H9 (cell line): Measurements from ENCODE around the gene MBD5. TPM values are rescaled to one million over a fixed set of nuclear protein-coding genes. Genes with fewer than 3 reads are reported as not detected.

Source experiments
- DNase-seq: peaks from one replicate; pipeline ENCODE4 v3.0.0-alpha.2; 2017
- H2AFZ ChIP-seq: one replicate; pipeline ENCODE4 v1.6.1; 2013; ENCODE audit warnings: mild to moderate bottlenecking, low read length, control low read depth, moderate library complexity
- H2AK5ac ChIP-seq: 2 replicates; pipeline ENCODE4 v1.6.1; 2013; ENCODE audit warnings: low read length, control low read depth, mixed read lengths; ENCODE audit not compliant: insufficient read length
- H2BK120ac ChIP-seq: one replicate; pipeline ENCODE4 v1.6.1; 2013; ENCODE audit warnings: low read depth, mild to moderate bottlenecking, low read length, control low read depth, inconsistent platforms; ENCODE audit not compliant: poor library complexity, severe bottlenecking
- H2BK12ac ChIP-seq: 2 replicates; pipeline ENCODE4 v1.6.1; 2013; ENCODE audit warnings: low read length, control low read depth, mixed read lengths, low read depth; ENCODE audit not compliant: insufficient read length
- H2BK15ac ChIP-seq: 2 replicates; pipeline ENCODE4 v1.6.1; 2013; ENCODE audit warnings: low read depth, low read length, control low read depth
- H2BK20ac ChIP-seq: one replicate; pipeline ENCODE4 v1.6.1; 2013; ENCODE audit warnings: low read depth, mild to moderate bottlenecking, low read length, control low read depth, inconsistent platforms; ENCODE audit not compliant: poor library complexity, severe bottlenecking
- H2BK5ac ChIP-seq: 2 replicates; pipeline ENCODE4 v1.6.1; 2013; ENCODE audit warnings: low read length, control low read depth, mixed read lengths; ENCODE audit not compliant: insufficient read length
- H3K14ac ChIP-seq: 2 replicates; pipeline ENCODE4 v1.6.1; 2013; ENCODE audit warnings: low read length, control low read depth; ENCODE audit not compliant: insufficient read depth
- H3K18ac ChIP-seq: 2 replicates; pipeline ENCODE4 v1.6.1; 2013; ENCODE audit warnings: low read depth, mild to moderate bottlenecking, mixed read lengths, low read length, control low read depth; ENCODE audit not compliant: insufficient read length
- H3K23ac ChIP-seq: 2 replicates; pipeline ENCODE4 v1.6.1; 2013; ENCODE audit warnings: low read length, control low read depth, mixed read lengths, low read depth; ENCODE audit not compliant: insufficient read length
- H3K23me2 ChIP-seq: 2 replicates; pipeline ENCODE4 v1.6.1; 2013; ENCODE audit warnings: low read depth, mild to moderate bottlenecking, mixed read lengths, low read length, control low read depth; ENCODE audit not compliant: insufficient read length, poor library complexity, severe bottlenecking
- H3K27ac ChIP-seq: 2 replicates; pipeline ENCODE4 v1.5.1; 2013; ENCODE audit warnings: low read length, control low read depth, mixed read lengths, low read depth; ENCODE audit not compliant: insufficient read length
- H3K27me3 ChIP-seq: 2 replicates; pipeline ENCODE4 v1.6.1; 2013; ENCODE audit warnings: low read length, control low read depth, inconsistent platforms; ENCODE audit not compliant: insufficient read depth
- H3K4ac ChIP-seq: 2 replicates; pipeline ENCODE4 v1.6.1; 2013; ENCODE audit warnings: low read depth, mild to moderate bottlenecking, control low read depth, inconsistent platforms, low read length, moderate library complexity
- H3K4me1 ChIP-seq: 2 replicates; pipeline ENCODE4 v1.6.1; 2013; ENCODE audit warnings: low read length, control low read depth, inconsistent platforms; ENCODE audit not compliant: insufficient read depth
- H3K4me2 ChIP-seq: 2 replicates; pipeline ENCODE4 v1.6.1; 2013; ENCODE audit warnings: low read length, control low read depth, mixed read lengths; ENCODE audit not compliant: insufficient read length, insufficient read depth
- H3K56ac ChIP-seq: 2 replicates; pipeline ENCODE4 v1.6.1; 2013; ENCODE audit warnings: low read depth, mild to moderate bottlenecking, mixed read lengths, low read length, control low read depth; ENCODE audit not compliant: insufficient read length
- H3K79me1 ChIP-seq: 2 replicates; pipeline ENCODE4 v1.6.1; 2013; ENCODE audit warnings: low read depth, mild to moderate bottlenecking, moderate library complexity, low read length, control low read depth, inconsistent platforms; ENCODE audit not compliant: insufficient read depth, poor library complexity, severe bottlenecking
- H3K79me2 ChIP-seq: 2 replicates; pipeline ENCODE4 v1.6.1; 2013; ENCODE audit warnings: low read length, control low read depth, inconsistent platforms; ENCODE audit not compliant: insufficient read depth
- H3K9ac ChIP-seq: 2 replicates; pipeline ENCODE4 v1.6.1; 2013; ENCODE audit warnings: low read length, control low read depth, mixed read lengths; ENCODE audit not compliant: insufficient read length; ENCODE audit errors: extremely low read depth
- H3K9me3 ChIP-seq: one replicate; pipeline ENCODE4 v1.6.1; 2013; ENCODE audit warnings: low read depth, low read length, inconsistent platforms; ENCODE audit not compliant: control insufficient read depth
- H3T11ph ChIP-seq: one replicate; pipeline ENCODE4 v1.6.1; 2013; ENCODE audit warnings: mild to moderate bottlenecking, low read length, control low read depth, inconsistent platforms
- H4K20me1 ChIP-seq: one replicate; pipeline ENCODE4 v1.6.1; 2013; ENCODE audit not compliant: control insufficient read depth, insufficient read length, insufficient read depth
- H4K5ac ChIP-seq: 2 replicates; pipeline ENCODE4 v1.6.1; 2013; ENCODE audit warnings: low read depth, mild to moderate bottlenecking, mixed read lengths, low read length, control low read depth; ENCODE audit not compliant: insufficient read length
- H4K8ac ChIP-seq: replicated peaks from 2 replicates; pipeline ENCODE4 v1.6.1; 2013; ENCODE audit warnings: low read length, control low read depth, mixed read lengths, low read depth; ENCODE audit not compliant: insufficient read length
- H4K91ac ChIP-seq: 2 replicates; pipeline ENCODE4 v1.6.1; 2013; ENCODE audit warnings: low read depth, mild to moderate bottlenecking, moderate library complexity, mixed read lengths, low read length, control low read depth; ENCODE audit not compliant: insufficient read length
- H3K27ac Mint-ChIP-seq, 3 experiments: 2 replicates in 2 of 3; 3 replicates in 1 of 3; pipeline ENCODE4 v1.8.0; 2020 to 2021; ENCODE audit warnings: mixed read lengths in 3 of 3, mild to moderate bottlenecking in 1 of 3, moderate library complexity in 1 of 3
- H3K27me3 Mint-ChIP-seq: 2 replicates; pipeline ENCODE4 v1.8.0; 2021; ENCODE audit warnings: low read depth, mild to moderate bottlenecking, moderate library complexity, mixed read lengths
- H3K36me3 Mint-ChIP-seq, 3 experiments: 2 replicates in 2 of 3; 3 replicates in 1 of 3; pipeline ENCODE4 v1.8.0; 2020 to 2021; ENCODE audit warnings: low read depth in 3 of 3, mixed read lengths in 3 of 3; ENCODE audit not compliant: insufficient read depth in 1 of 3
- H3K4me1 Mint-ChIP-seq, 2 experiments: 2 replicates each; pipeline ENCODE4 v1.8.0; 2020; ENCODE audit warnings: mixed read lengths in 2 of 2
- H3K4me3 Mint-ChIP-seq, 2 experiments: 2 replicates in 1 of 2; 3 replicates in 1 of 2; pipeline ENCODE4 v1.8.0; 2020 to 2021; ENCODE audit warnings: mild to moderate bottlenecking in 2 of 2, mixed read lengths in 2 of 2, moderate library complexity in 1 of 2
- H3K9me3 Mint-ChIP-seq, 2 experiments: 2 replicates in 1 of 2; 3 replicates in 1 of 2; pipeline ENCODE4 v1.8.0; 2020; ENCODE audit warnings: mild to moderate bottlenecking in 2 of 2, mixed read lengths in 2 of 2, moderate library complexity in 1 of 2
- WGBS: extraction: QIAGEN DNeasy Blood & Tissue Kit; methylation state at CpG from one replicate; pipeline ENCODE4 v1.1.7; 2013; ENCODE audit warnings: missing lambda C conversion rate, low lambda C conversion rate, mixed read lengths; ENCODE audit not compliant: insufficient read length; ENCODE audit errors: extremely low coverage; 5-methylcytosine and 5-hydroxymethylcytosine counted together
- total RNA-seq: library from RNA; stranded (reverse); gene quantifications from 2 replicates; pipeline ENCODE4 v1.2.1, GENCODE V29; 2021
- TF ChIP-seq, protein P1 (sequence below): fragments of 200-600 bp; sonication (generic); conservative IDR thresholded peaks from 3 replicates; pipeline ENCODE4 v1.8.0; 2021; ENCODE audit warnings: antibody characterized with exemption, mild to moderate bottlenecking

The MBD5 gene
- total RNA-seq, 1 experiment from 2014 or later, result 23.1 TPM

- H3K27me3 ChIP-seq, result no peaks in the 10 kb centered on the region
- peaks cover 58 to 62% of the 10 kb centered on the region in 2 experiments for H3K4me1 Mint-ChIP-seq
Measured at GRCh38 chr2:148301362-148301761, 280.5 kb downstream of the MBD5 start.

More at GRCh38 chr2:148301362-148301761, 280.5 kb downstream of the MBD5 start:
- no peak overlapping the region for H2AK5ac ChIP-seq
- no peak overlapping the region for H4K91ac ChIP-seq
- H4K20me1 ChIP-seq, result no peaks in the 10 kb centered on the region
- H3K23ac ChIP-seq, result no peak overlapping the region
- H2AFZ ChIP-seq, result no peak overlapping the region
- H3K14ac ChIP-seq, result no peak overlapping the region
- H3T11ph ChIP-seq, result no peak overlapping the region
- H2BK20ac ChIP-seq, result no peak overlapping the region
- H2BK12ac ChIP-seq, result no peak overlapping the region
- no peaks in the 10 kb centered on the region for H3K9me3 ChIP-seq
- peaks cover 0 to 3% (median 0%) of the 10 kb centered on the region in 3 experiments; a peak in 1 of 7 replicates for H3K36me3 Mint-ChIP-seq
- no peak overlapping the region for H2BK120ac ChIP-seq
- H3K18ac ChIP-seq, result no peak overlapping the region
- H3K27ac Mint-ChIP-seq, result peak overlapping the region in 2 of 3 experiments; percentile 1 to 53; a peak in 4 of 7 replicates
- H2BK5ac ChIP-seq, result no peak overlapping the region
- no peak overlapping the region for H3K56ac ChIP-seq
- H3K23me2 ChIP-seq, result no peaks in the 10 kb centered on the region
- no peak overlapping the region for H2BK15ac ChIP-seq
- H3K4me2 ChIP-seq, result no peak overlapping the region
- H3K27me3 Mint-ChIP-seq, result no peaks in the 10 kb centered on the region
- H3K27ac ChIP-seq, result no peak overlapping the region
- no peak overlapping the region for H3K9ac ChIP-seq
- H3K4ac ChIP-seq, result no peak overlapping the region
- H3K79me2 ChIP-seq, result no peaks in the 10 kb centered on the region
- H3K79me1 ChIP-seq, result no peaks in the 10 kb centered on the region
- no peak overlapping the region for H3K4me3 Mint-ChIP-seq
- TF ChIP-seq, protein P1, sequence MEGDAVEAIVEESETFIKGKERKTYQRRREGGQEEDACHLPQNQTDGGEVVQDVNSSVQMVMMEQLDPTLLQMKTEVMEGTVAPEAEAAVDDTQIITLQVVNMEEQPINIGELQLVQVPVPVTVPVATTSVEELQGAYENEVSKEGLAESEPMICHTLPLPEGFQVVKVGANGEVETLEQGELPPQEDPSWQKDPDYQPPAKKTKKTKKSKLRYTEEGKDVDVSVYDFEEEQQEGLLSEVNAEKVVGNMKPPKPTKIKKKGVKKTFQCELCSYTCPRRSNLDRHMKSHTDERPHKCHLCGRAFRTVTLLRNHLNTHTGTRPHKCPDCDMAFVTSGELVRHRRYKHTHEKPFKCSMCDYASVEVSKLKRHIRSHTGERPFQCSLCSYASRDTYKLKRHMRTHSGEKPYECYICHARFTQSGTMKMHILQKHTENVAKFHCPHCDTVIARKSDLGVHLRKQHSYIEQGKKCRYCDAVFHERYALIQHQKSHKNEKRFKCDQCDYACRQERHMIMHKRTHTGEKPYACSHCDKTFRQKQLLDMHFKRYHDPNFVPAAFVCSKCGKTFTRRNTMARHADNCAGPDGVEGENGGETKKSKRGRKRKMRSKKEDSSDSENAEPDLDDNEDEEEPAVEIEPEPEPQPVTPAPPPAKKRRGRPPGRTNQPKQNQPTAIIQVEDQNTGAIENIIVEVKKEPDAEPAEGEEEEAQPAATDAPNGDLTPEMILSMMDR, result no peak
- no peak overlapping the region for H4K5ac ChIP-seq
- no peaks in the 10 kb centered on the region for H3K9me3 Mint-ChIP-seq
- no peak for DNase-seq
- H3K4me1 ChIP-seq, result peaks cover 8% of the 10 kb centered on the region; the same call in 1 of the 2 replicates
- H4K8ac ChIP-seq, result no peak overlapping the region
- WGBS, result no CpG with 5 or more reads among the region's 3 CpGs
